B cell (primary cell): Measurements from ENCODE around the gene GTF2H2C. TPM values are rescaled to one million over a fixed set of nuclear protein-coding genes. Genes with fewer than 3 reads are reported as not detected.

Source experiments
- ATAC-seq: fragments of 200-7000 bp; cut with Tn5 transposase; one replicate; pipeline ENCODE4 v1.10.0; 2021; ENCODE audit warnings: low read depth, mild to moderate bottlenecking, moderate number of reproducible peaks, moderate library complexity
- CTCF ChIA-PET: fragments of 350-600 bp; sonication (Branson Sonifier 250); formaldehyde crosslinking; loops from one replicate; lab custom pipeline; 2021; ENCODE audit warnings: antibody characterized with exemption, inconsistent platforms; lab: Charles Lee
- POLR2A ChIA-PET: fragments of 350-600 bp; sonication (Branson Sonifier 250); formaldehyde crosslinking; loops from one replicate; lab custom pipeline; 2021; ENCODE audit warnings: antibody characterized with exemption; lab: Charles Lee
- DNase-seq: peaks from one replicate; pipeline ENCODE4 v3.0.0; 2013
- H2AFZ ChIP-seq: 2 replicates; pipeline ENCODE4 v1.6.1; 2012; ENCODE audit warnings: mild to moderate bottlenecking, low read depth, low read length; ENCODE audit not compliant: insufficient read depth, poor library complexity, severe bottlenecking
- H3K27ac ChIP-seq, 2 donors: 1 replicate in 1 of 2; 2 replicates in 1 of 2; pipeline ENCODE4 v1.5.1; 2012 to 2013; ENCODE audit warnings: low read length in 2 of 2, mild to moderate bottlenecking in 2 of 2, moderate library complexity in 1 of 2
- H3K27me3 ChIP-seq, 4 experiments: fragments of 200-600 bp in 1 of 4; sonication (generic) in 1 of 4; replicated peaks in 1 of 4; 1 replicate in 2 of 4; 2 replicates in 2 of 4; pipeline versions ENCODE4 v1.6.1 to v1.7.0; 2013 to 2016; ENCODE audit warnings: low read length in 3 of 4, mild to moderate bottlenecking in 2 of 4, mixed read lengths in 1 of 4, moderate library complexity in 1 of 4; ENCODE audit not compliant: insufficient read depth in 4 of 4, control insufficient read depth in 3 of 4; ENCODE audit errors: control extremely low read depth in 1 of 4
- H3K36me3 ChIP-seq, 2 experiments: replicated peaks in 1 of 2; 1 replicate in 1 of 2; 2 replicates in 1 of 2; pipeline versions ENCODE4 v1.6.1 to v1.7.1; 2013; ENCODE audit warnings: low read length in 1 of 2; ENCODE audit not compliant: insufficient read depth in 2 of 2, control insufficient read depth in 1 of 2; ENCODE audit errors: control extremely low read depth in 1 of 2, extremely low read depth in 1 of 2
- H3K4me1 ChIP-seq, 2 donors: fragments of 200-600 bp in 1 of 2; sonication (generic) in 1 of 2; 1 replicate in 1 of 2; 2 replicates in 1 of 2; pipeline versions ENCODE4 v1.5.1 to v1.6.1; 2013 to 2017; ENCODE audit warnings: low read length in 2 of 2; ENCODE audit not compliant: control insufficient read depth in 2 of 2, insufficient read depth in 2 of 2
- H3K4me2 ChIP-seq: replicated peaks from 2 replicates; pipeline ENCODE3; 2012; ENCODE audit warnings: mild to moderate bottlenecking, low read depth, low read length; ENCODE audit not compliant: poor library complexity, severe bottlenecking
- H3K4me3 ChIP-seq, 5 experiments: fragments of 200-600 bp in 1 of 5; sonication (generic) in 1 of 5; 1 replicate in 3 of 5; 2 replicates in 2 of 5; pipeline versions ENCODE4 v1.5.1 to v1.7.0; 2011 to 2016; ENCODE audit warnings: low read length in 4 of 5, mild to moderate bottlenecking in 4 of 5, low read depth in 2 of 5, control low read depth in 1 of 5, moderate library complexity in 1 of 5; ENCODE audit not compliant: insufficient read depth in 1 of 5; ENCODE audit errors: control extremely low read depth in 1 of 5, extremely low read depth in 1 of 5
- H3K79me2 ChIP-seq: fragments of 200-600 bp; sonication (generic); one replicate; pipeline ENCODE4 v1.6.0; 2016; ENCODE audit warnings: low read length; ENCODE audit not compliant: control insufficient read depth, insufficient read depth
- H3K9ac ChIP-seq: fragments of 200-600 bp; sonication (generic); 2 replicates; pipeline ENCODE4 v1.6.1; 2017; ENCODE audit warnings: mild to moderate bottlenecking, low read length, moderate library complexity
- H3K9me3 ChIP-seq, 3 donors: one replicate each; pipeline versions ENCODE4 v1.6.1 to v1.7.1; 2013; ENCODE audit warnings: low read length in 2 of 3; ENCODE audit not compliant: control insufficient read depth in 2 of 3, insufficient read depth in 1 of 3; ENCODE audit errors: control extremely low read depth in 1 of 3
- H4K20me1 ChIP-seq: 2 replicates; pipeline ENCODE4 v1.6.0; 2012; ENCODE audit warnings: mild to moderate bottlenecking, low read length; ENCODE audit not compliant: insufficient read depth, control insufficient read depth, poor library complexity, severe bottlenecking
- H3K27ac Mint-ChIP-seq: one replicate; pipeline ENCODE4 v1.8.0; 2021; ENCODE audit warnings: mixed read lengths
- H3K27me3 Mint-ChIP-seq: one replicate; pipeline ENCODE4 v1.8.0; 2021; ENCODE audit warnings: mixed read lengths
- H3K4me1 Mint-ChIP-seq: one replicate; pipeline ENCODE4 v1.8.0; 2021; ENCODE audit warnings: mixed read lengths
- H3K4me3 Mint-ChIP-seq: one replicate; pipeline ENCODE4 v1.8.0; 2021; ENCODE audit warnings: mixed read lengths
- H3K9me3 Mint-ChIP-seq: one replicate; pipeline ENCODE4 v1.8.0; 2022; ENCODE audit warnings: mixed read lengths; ENCODE audit not compliant: insufficient read depth
- EZH2 ChIP-seq: IDR thresholded peaks from 2 replicates; pipeline ENCODE4 v1.6.1; 2012; ENCODE audit warnings: borderline replicate concordance, low read depth, mild to moderate bottlenecking, moderate library complexity, low read length; ENCODE audit not compliant: insufficient read depth, poor library complexity, severe bottlenecking
- WGBS: methylation state at CpG from one replicate; pipeline ENCODE4 v1.1.5; 2013; ENCODE audit warnings: missing lambda C conversion rate; ENCODE audit not compliant: insufficient coverage; 5-methylcytosine and 5-hydroxymethylcytosine counted together
- intact Hi-C: fragments of 100-400 bp; cut with micrococcal nuclease; formaldehyde crosslinking; loops from one replicate; pipeline ENCODE4 v1.10.0; 2022
- polyA plus RNA-seq: library from polyadenylated mRNA; depleted of rRNA; stranded (reverse); fragments of >200 nt; gene quantifications from 2 replicates; pipeline ENCODE4 v1.2.3, GENCODE V29; 2012
- total RNA-seq, 2 donors: library from RNA; stranded (reverse); fragments of 120-200 nt in 1 of 2; gene quantifications; 1 replicate in 1 of 2; 2 replicates in 1 of 2; pipeline versions ENCODE4 v1.2.3 to v1.2.4, GENCODE V29; 2013 to 2022
- TF ChIP-seq, protein P1 (sequence below): fragments of 200-600 bp; IDR thresholded peaks from one replicate; pipeline ENCODE4 v1.8.0; 2022; ENCODE audit warnings: antibody characterized with exemption, mild to moderate bottlenecking

GTF2H2C gene
- total and polyA plus RNA-seq, 2 donors (not counting 1 experiment from before 2014, with no cell fraction given) = 13.2 to 46.2 TPM

DNA sequence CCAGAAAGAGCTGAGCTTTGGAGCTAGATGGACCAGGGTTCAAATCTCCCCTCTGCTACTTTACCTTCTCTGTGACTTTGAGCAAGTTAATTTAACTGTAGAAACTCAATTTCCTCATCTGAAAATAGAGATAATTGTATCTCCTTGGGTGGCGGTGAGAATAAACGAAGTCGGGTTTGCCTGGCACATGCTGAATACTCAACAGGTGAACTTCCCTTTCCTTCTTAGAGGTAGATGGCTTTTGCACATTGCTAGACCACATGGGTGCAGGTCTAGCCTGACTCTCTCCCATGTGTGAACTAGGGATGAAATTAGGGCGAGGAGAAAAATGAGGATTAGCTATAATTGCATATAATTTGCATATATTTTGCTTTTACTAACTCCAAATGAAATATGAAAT, 31.4 kb upstream of the GTF2H2C start:
- H3K4me2 ChIP-seq = no peak overlapping the region
- peaks cover 24% of the 10 kb centered on the region for H3K27me3 Mint-ChIP-seq
- H3K79me2 ChIP-seq = no peaks in the 10 kb centered on the region
- DNase-seq (no peak), ATAC-seq (no peak)
- WGBS = no CpG with 5 or more reads among the region's 4 CpGs
- H2AFZ ChIP-seq = no peak overlapping the region
- no peak overlapping the region for H3K4me3 ChIP-seq
- CTCF ChIA-PET = no interaction called here
- intact Hi-C loops = no loop called here
- H3K9me3 Mint-ChIP-seq = no peaks in the 10 kb centered on the region
- no peak overlapping the region for H3K27ac Mint-ChIP-seq
- no peaks in the 10 kb centered on the region for H3K4me1 ChIP-seq
- TF ChIP-seq EZH2 = no peak
- TF ChIP-seq, protein P1, sequence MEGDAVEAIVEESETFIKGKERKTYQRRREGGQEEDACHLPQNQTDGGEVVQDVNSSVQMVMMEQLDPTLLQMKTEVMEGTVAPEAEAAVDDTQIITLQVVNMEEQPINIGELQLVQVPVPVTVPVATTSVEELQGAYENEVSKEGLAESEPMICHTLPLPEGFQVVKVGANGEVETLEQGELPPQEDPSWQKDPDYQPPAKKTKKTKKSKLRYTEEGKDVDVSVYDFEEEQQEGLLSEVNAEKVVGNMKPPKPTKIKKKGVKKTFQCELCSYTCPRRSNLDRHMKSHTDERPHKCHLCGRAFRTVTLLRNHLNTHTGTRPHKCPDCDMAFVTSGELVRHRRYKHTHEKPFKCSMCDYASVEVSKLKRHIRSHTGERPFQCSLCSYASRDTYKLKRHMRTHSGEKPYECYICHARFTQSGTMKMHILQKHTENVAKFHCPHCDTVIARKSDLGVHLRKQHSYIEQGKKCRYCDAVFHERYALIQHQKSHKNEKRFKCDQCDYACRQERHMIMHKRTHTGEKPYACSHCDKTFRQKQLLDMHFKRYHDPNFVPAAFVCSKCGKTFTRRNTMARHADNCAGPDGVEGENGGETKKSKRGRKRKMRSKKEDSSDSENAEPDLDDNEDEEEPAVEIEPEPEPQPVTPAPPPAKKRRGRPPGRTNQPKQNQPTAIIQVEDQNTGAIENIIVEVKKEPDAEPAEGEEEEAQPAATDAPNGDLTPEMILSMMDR = no peak
- H3K9ac ChIP-seq = no peak overlapping the region
- no peaks in the 10 kb centered on the region for H3K9me3 ChIP-seq
- no peak overlapping the region for H3K4me3 Mint-ChIP-seq
- H3K4me1 Mint-ChIP-seq = no peaks in the 10 kb centered on the region
- no peaks in the 10 kb centered on the region for H3K36me3 ChIP-seq
- H3K27ac ChIP-seq = no peak overlapping the region
- POLR2A ChIA-PET = interaction anchor here (0.6 kb wide), 1 partner anchor 35 kb away, joined by 10 read pairs; no protein-coding TSS in a partner anchor
- H3K27me3 ChIP-seq = peaks cover 0 to 3% (median 0%) of the 10 kb centered on the region in 4 experiments
- no peaks in the 10 kb centered on the region for H4K20me1 ChIP-seq

DNA sequence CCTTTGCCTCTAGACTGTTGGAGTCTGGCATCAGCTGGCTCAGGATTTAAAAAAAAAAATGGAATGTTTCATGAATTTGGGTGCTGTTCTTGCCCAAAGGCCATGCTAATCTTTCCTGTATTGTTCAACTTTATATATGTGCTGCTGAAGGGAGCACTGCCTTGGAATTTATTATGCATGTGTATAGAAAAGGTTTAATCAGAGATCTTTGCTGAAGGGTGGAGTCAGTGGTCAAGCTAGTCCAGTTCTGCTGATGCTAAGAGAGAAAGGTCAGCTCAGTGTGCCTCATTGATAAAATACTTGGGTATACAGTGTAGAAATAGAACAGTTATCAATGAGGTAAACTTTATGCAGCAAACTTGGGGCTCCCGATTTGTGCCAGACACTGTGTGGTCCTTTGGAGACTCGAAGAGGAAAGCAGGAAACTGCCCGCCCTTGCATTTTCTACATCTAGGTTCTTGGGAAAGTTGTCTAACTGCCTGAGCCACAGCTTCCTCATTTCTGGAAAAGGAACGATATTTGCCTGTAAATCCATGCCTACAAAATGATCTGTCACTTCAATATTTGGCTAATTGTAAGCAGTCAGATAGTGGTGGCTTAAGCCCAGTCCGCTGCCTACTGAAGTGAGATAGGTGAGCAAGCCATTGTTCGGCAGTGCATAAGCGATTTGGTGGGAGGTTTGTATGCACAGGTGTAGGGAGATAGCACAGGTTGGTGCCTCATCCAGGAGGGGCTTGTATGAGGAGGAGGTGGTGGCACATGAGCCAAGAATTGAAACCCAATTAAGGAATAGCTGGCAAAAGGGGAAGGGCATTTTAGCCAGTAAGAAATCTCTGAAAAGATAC, 29.2 kb upstream of the GTF2H2C start:
- intact Hi-C loops = no loop called here
- DNase-seq = no peak
- no peaks in the 10 kb centered on the region for H3K4me1 ChIP-seq
- H3K9me3 ChIP-seq = no peaks in the 10 kb centered on the region
- no peak overlapping the region for H3K27ac Mint-ChIP-seq
- no peaks in the 10 kb centered on the region for H3K4me1 Mint-ChIP-seq
- no peak overlapping the region for H3K27ac ChIP-seq
- H3K79me2 ChIP-seq = no peaks in the 10 kb centered on the region
- no peak overlapping the region for H3K4me3 ChIP-seq
- H3K27me3 Mint-ChIP-seq = peaks cover 20% of the 10 kb centered on the region
- H3K36me3 ChIP-seq = no peaks in the 10 kb centered on the region
- H3K9ac ChIP-seq = no peak overlapping the region
- H3K4me2 ChIP-seq = no peak overlapping the region
- no peaks in the 10 kb centered on the region for H4K20me1 ChIP-seq
- CTCF ChIA-PET = no interaction called here
- H2AFZ ChIP-seq = no peak overlapping the region
- POLR2A ChIA-PET = no interaction called here
- H3K9me3 Mint-ChIP-seq = no peaks in the 10 kb centered on the region
- no peak overlapping the region for H3K4me3 Mint-ChIP-seq
- WGBS = 90% methylated on average over 6 of the region's 7 CpGs
- peaks cover 0 to 3% (median 0%) of the 10 kb centered on the region in 4 experiments for H3K27me3 ChIP-seq
- no peak for ATAC-seq
- TF ChIP-seq, protein P1 = no peak
- TF ChIP-seq EZH2 = no peak
